ENCODE results near the gene ZDHHC4.

Gene ZDHHC4

DNA sequence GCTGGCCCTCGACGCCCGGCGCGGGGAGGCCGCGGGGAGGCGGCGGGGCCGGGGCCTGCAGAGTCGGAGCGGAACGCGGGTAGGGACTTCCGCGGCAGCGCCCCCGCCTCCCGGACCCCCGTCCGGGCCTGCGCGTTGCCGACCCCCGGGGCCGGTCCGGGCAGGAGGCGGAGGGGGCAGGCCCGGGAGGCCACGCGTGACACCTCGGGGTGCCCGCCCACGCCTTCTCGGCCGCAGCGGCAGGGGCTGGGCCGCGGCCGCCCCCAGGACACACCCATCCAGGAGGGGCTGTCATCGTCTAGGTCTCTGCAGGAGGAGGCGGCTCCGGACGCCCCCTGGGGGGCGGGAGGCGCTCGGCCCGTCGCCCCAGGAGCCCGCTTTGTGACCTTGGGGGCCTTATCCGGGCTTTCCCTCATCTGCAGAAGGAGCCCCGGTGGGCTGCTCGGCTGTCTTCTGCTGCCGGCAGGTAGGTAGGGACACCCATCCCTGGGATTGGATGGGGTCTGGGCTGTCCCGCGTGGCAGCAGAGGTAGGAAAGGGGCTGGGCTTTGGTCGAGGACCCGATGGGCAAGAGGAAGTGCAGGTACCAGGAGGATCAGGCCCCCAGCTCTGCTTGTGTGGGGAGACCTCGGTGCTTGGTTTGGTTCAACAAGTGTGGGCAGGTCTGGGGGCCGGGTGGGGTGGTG is 60.4 kb downstream of the ZDHHC4 start:
- Histone ChIP-seq H3K27ac (peak overlapping the region; percentile 76 to 83), H3K4me1 (peaks cover 0 to 40% (median 19%) of the 10 kb centered on the region in 4 donors)

More for the DNA sequence above, 60.4 kb downstream of the ZDHHC4 start:
- DNase-seq, result peak in 1 of 2 donors; percentile 59
- TF ChIP-seq CTCF (IDR thresholded peaks at IDR 0.05), result no peak
- peaks cover 10 to 25% (median 16%) of the 10 kb centered on the region in 3 donors for H3K36me3 ChIP-seq
- intact Hi-C loops (cut with DNase I; ENCODE audit: low total_unique reads), result no loop called here
- H3K27me3 ChIP-seq, result no peaks in the 10 kb centered on the region
- H3K4me3 ChIP-seq, result peak overlapping the region; percentile 75 to 76
- no peaks in the 10 kb centered on the region for H3K9me3 ChIP-seq

All from tibial artery (tissue), 4 donors.